ENCODE measurements around the gene USP5.
A peak's percentile ranks its signal among the peaks of the same experiment; 100 is the strongest.
"Not testable (repeated sequence)": the region's sequence is repeated elsewhere in the genome, so short reads cannot be mapped to it uniquely, and the experiment has no call there.

Gene USP5

DNA sequence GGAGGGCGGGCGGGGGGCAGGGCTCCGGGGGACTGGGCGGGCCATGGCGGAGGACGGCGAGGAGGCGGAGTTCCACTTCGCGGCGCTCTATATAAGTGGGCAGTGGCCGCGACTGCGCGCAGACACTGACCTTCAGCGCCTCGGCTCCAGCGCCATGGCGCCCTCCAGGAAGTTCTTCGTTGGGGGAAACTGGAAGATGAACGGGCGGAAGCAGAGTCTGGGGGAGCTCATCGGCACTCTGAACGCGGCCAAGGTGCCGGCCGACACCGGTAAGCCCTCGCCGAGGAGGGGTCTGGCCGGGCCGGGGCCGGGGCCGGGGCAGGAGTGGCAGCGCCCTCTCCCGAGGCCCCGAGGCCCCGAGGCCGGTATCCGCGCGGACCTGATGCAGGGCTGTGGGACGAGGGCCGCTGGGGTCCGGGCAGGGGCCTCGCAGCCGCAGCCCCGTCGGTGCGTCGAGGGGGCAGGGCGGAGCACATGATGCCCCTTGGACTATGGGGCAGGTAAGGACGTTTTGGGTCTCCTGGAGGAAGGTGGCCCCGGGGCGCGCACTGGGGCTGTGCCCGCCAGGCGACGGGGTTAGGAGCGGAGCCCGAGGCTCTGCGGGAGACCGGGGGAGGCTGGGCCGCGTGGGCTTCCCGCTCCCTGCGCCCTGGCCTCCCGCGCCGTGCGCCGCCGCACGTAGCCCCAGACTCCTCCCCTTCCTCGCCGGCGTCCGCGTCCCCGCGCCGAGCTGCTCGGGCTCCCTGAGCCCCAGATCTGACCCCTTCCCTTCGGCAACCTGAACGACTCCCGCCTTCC is 15.7 kb downstream of the USP5 start, which contains the start of gene TPI1:
Gene TPI1 (plus strand): TSS at position 119 of the 798 bp plus-strand sequence. CDS start 36 bp downstream, at position 155.
- H3K36me3 ChIP-seq (ENCODE audit: insufficient read depth, low read length): peaks cover 61% of the 10 kb centered on the region
- no peaks in the 10 kb centered on the region for H3K9me3 ChIP-seq (ENCODE audit: insufficient read depth, low read depth, low read length)
- peak within 1 kb of the TSS; percentile 93 for H3K27ac ChIP-seq (ENCODE audit: low read depth, low read length)
- H3K4me1 ChIP-seq (ENCODE audit: insufficient read depth, low read length): peaks cover 28% of the 10 kb centered on the region; the same call in 1 of the 2 replicates
- under 1% methylated on average over 86 of the region's 86 CpGs for WGBS
- peak within 1 kb of the TSS; percentile 96 for H3K4me3 ChIP-seq (ENCODE audit: low read length)
- no peaks in the 10 kb centered on the region for H3K27me3 ChIP-seq (ENCODE audit: insufficient read depth, low read length)
- peak within 1 kb of the TSS; percentile 98 for H3K9ac ChIP-seq (ENCODE audit: low read depth, low read length)

DNA sequence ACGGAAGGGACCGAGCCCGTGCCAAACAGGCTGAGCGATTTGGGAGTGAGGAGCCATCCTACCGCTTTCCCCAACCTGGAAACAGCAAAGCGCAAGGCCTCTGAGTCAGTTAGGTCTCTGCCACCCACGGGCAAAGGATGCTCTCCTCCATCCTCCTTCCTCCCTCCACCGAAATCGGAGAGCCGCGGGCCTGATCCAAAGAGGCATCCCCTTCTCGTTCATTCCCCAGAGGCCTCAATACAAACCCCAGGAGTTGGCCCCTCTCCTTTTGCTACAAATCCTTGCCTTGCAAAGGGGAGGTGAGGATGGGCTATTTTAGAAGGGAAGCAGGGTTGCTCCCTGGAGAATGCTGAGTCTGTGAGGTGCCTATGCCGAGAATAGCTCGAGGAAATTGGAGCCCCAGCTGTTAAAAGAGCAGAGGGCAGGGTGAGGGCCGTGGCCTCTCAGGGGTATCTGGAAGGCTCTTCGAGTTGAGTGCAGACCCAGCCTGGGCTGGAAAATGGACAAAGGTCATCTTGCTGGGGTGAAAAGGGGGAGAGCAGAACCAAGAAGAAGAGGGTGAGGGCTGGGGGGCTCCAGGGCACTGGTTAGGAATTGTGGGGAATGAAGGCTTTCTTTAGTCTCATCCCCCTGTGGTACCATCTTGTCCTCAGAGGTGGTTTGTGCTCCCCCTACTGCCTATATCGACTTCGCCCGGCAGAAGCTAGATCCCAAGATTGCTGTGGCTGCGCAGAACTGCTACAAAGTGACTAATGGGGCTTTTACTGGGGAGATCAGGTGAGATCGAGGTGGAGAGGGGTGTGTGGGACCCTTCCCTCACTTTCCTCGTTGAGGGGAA is 16.5 kb downstream of the USP5 start:
- H3K9ac ChIP-seq (ENCODE audit: low read depth, low read length): peak overlapping the region; percentile 98
- peaks cover 53% of the 10 kb centered on the region for H3K36me3 ChIP-seq (ENCODE audit: insufficient read depth, low read length)
- peaks cover 28% of the 10 kb centered on the region; the same call in 1 of the 2 replicates for H3K4me1 ChIP-seq (ENCODE audit: insufficient read depth, low read length)
- no peaks in the 10 kb centered on the region for H3K27me3 ChIP-seq (ENCODE audit: insufficient read depth, low read length)
- peak overlapping the region; percentile 96 for H3K4me3 ChIP-seq (ENCODE audit: low read length)
- no peaks in the 10 kb centered on the region for H3K9me3 ChIP-seq (ENCODE audit: insufficient read depth, low read depth, low read length)
- H3K27ac ChIP-seq (ENCODE audit: low read depth, low read length): peak overlapping the region; percentile 93; the same call in 1 of the 2 replicates
- WGBS: 6% methylated on average over 22 of the region's 22 CpGs

DNA sequence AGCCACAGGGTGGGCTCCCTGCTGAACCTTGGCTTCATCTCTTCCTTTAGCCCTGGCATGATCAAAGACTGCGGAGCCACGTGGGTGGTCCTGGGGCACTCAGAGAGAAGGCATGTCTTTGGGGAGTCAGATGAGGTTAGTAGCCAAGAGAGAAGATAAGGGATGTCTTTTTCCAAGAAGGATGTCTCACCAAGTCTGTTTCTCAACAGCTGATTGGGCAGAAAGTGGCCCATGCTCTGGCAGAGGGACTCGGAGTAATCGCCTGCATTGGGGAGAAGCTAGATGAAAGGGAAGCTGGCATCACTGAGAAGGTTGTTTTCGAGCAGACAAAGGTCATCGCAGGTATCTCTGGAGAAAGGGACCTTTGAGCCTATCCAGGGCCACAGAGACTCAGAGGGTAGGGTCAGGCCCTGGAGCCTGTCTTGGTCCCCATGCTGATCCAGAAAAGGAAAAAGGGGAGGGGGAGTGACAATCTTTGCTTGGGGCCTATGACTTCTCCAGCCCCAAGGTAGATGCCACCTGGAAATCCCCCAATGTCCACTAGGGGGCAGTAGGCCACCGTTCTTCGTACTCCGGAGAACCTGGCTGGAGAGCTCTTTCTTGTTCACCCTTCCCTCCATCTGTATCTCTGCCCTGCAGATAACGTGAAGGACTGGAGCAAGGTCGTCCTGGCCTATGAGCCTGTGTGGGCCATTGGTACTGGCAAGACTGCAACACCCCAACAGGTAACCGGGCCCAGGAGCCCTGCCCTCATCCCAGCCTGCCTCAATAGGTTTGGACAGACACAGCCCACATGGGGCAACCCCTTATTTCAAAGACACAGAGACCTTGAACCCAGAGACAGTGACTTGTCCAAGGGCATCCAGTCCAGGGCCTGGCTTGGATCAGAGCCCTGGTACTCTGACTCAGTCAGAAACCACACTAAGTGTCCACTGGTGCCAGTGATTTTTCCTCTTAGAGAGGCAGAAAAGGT is 17.4 kb downstream of the USP5 start:
- H3K4me3 ChIP-seq (ENCODE audit: low read length): peak overlapping the region; percentile 96
- WGBS: 42% methylated on average over 12 of the region's 12 CpGs
- H3K27ac ChIP-seq (ENCODE audit: low read depth, low read length): peak overlapping the region; percentile 56; the same call in 1 of the 2 replicates
- peaks cover 44% of the 10 kb centered on the region for H3K36me3 ChIP-seq (ENCODE audit: insufficient read depth, low read length)
- no peaks in the 10 kb centered on the region for H3K27me3 ChIP-seq (ENCODE audit: insufficient read depth, low read length)
- H3K4me1 ChIP-seq (ENCODE audit: insufficient read depth, low read length): peaks cover 28% of the 10 kb centered on the region; the same call in 1 of the 2 replicates
- H3K9ac ChIP-seq (ENCODE audit: low read depth, low read length): peak overlapping the region; percentile 98; the same call in 1 of the 2 replicates
- no peaks in the 10 kb centered on the region for H3K9me3 ChIP-seq (ENCODE audit: insufficient read depth, low read depth, low read length)

DNA sequence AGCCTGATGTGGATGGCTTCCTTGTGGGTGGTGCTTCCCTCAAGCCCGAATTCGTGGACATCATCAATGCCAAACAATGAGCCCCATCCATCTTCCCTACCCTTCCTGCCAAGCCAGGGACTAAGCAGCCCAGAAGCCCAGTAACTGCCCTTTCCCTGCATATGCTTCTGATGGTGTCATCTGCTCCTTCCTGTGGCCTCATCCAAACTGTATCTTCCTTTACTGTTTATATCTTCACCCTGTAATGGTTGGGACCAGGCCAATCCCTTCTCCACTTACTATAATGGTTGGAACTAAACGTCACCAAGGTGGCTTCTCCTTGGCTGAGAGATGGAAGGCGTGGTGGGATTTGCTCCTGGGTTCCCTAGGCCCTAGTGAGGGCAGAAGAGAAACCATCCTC is 18.4 kb downstream of the USP5 start:
- not testable (repeated sequence) for H3K9me3 ChIP-seq (ENCODE audit: insufficient read depth, low read depth, low read length); H3K4me3 ChIP-seq (ENCODE audit: low read length); H3K27me3 ChIP-seq (ENCODE audit: insufficient read depth, low read length); H3K9ac ChIP-seq (ENCODE audit: low read depth, low read length); H3K27ac ChIP-seq (ENCODE audit: low read depth, low read length)
- Histone ChIP-seq H3K4me1 (ENCODE audit: insufficient read depth, low read length) (peaks cover 28% of the 10 kb centered on the region; the same call in 1 of the 2 replicates), H3K36me3 (ENCODE audit: insufficient read depth, low read length) (peaks cover 37% of the 10 kb centered on the region)
- 100% methylated on average over 2 of the region's 4 CpGs for WGBS

DNA sequence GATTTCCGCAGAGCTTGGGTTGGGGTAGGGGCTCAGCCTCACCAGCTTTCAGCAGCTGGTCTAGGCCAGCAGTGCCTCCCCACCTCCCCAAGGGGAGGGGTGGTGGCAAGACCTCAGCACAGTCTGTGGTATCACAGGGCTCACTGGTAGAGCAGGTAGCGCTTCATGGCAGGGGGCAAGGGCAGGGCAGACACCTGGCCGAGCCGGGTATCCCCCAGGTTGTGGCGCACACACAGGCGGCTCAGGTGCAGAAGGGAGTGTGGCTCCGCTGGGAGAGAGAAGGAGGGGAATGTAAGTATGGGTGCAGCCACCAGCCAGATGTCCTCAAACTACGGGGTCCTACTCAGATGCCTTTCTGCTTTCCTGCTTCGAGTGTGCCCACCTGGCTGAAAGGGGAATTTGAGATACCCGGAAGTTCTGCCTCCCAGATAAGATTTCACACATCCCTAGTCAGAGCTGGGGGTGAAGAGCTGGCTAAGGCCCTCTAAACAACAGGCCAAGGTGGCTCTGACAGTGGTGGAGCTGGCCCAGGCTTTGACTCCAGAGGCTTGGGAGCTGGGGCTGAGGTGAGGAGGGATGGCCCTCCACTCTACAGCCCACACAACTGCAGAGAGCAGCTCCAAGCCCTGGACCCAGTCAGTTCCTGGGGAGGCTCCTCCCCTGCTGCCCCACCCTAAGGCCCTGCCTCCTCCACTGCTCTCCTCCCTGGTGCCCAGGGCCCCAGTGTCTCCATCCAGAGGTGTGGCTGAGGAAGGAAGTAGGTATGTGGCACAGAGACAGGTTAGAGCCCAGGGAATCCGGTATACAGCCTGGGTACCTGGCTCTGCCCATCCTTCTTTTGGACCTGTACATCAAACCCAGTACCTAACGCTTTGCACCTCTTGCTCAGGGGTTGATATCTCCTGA is 19.4 kb downstream of the USP5 start:
- Histone ChIP-seq H3K36me3 (ENCODE audit: insufficient read depth, low read length) (peaks cover 34% of the 10 kb centered on the region), H3K4me3 (ENCODE audit: low read length) (peak overlapping the region; percentile 96)

DNA sequence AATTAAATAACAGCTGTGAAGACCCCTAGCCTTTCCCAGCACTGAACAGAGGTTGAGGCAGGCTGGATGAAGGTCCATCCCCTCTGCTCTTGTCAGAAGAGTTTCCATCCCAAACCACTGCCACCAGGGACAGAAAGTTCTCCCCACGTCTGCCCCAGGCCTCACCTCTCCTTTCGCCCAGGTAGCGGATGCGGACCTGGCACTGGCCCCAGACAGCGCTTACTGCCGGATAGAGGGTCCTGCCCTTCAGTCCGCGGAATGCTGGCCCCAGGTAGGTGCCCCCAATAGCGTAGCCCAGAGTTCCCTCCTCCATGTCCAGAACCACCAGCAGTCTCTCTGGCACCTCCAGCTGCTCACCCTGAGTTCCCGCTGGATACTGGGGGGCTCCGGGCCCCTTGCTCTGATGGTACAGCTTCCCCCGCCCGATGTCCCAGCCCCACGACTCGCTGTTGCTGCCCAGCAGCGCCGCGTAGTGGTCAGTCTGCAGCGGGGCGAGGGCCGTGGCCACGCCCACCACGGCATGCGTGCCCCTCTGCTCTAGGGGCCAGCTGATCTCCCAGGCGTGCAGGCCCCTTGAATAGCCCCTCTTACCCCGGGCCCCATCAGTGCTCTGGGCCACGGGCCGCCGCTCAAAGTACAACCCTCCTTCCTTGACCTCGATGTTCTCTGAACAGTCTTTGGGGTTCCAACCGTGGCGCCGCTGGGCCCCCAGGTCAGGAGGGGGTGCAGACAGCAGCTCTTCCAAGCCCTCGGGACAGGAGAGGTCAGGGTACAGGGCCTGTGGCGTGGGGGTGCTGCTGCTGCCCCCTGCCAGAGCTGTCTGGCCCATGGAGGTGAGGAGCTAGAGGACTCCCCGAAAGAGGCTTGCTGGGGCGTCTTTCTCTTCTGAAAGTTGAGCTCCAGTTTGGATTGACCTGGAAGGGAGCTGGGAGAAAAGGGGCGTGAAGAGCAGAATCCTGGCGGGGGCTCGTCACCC is 20.4 kb downstream of the USP5 start:
- H3K4me3 ChIP-seq (ENCODE audit: low read length): peak overlapping the region; percentile 96
- H3K36me3 ChIP-seq (ENCODE audit: insufficient read depth, low read length): peaks cover 34% of the 10 kb centered on the region
- H3K9me3 ChIP-seq (ENCODE audit: insufficient read depth, low read depth, low read length): no peaks in the 10 kb centered on the region
- H3K4me1 ChIP-seq (ENCODE audit: insufficient read depth, low read length): peaks cover 18% of the 10 kb centered on the region; the same call in 1 of the 2 replicates
- H3K27me3 ChIP-seq (ENCODE audit: insufficient read depth, low read length): no peaks in the 10 kb centered on the region
- H3K27ac ChIP-seq (ENCODE audit: low read depth, low read length): peak overlapping the region; percentile 87
- WGBS: 5% methylated on average over 40 of the region's 40 CpGs
- H3K9ac ChIP-seq (ENCODE audit: low read depth, low read length): peak overlapping the region; percentile 87

More for the DNA sequence above, 19.4 kb downstream of the USP5 start:
- peak overlapping the region; percentile 87; the same call in 1 of the 2 replicates for H3K27ac ChIP-seq (ENCODE audit: low read depth, low read length)
- H3K9me3 ChIP-seq (ENCODE audit: insufficient read depth, low read depth, low read length): no peaks in the 10 kb centered on the region
- H3K4me1 ChIP-seq (ENCODE audit: insufficient read depth, low read length): peaks cover 22% of the 10 kb centered on the region; the same call in 1 of the 2 replicates
- H3K27me3 ChIP-seq (ENCODE audit: insufficient read depth, low read length): no peaks in the 10 kb centered on the region
- WGBS: 86% methylated on average over 12 of the region's 12 CpGs
- peak overlapping the region; percentile 35; the same call in 1 of the 2 replicates for H3K9ac ChIP-seq (ENCODE audit: low read depth, low read length)

DNA sequence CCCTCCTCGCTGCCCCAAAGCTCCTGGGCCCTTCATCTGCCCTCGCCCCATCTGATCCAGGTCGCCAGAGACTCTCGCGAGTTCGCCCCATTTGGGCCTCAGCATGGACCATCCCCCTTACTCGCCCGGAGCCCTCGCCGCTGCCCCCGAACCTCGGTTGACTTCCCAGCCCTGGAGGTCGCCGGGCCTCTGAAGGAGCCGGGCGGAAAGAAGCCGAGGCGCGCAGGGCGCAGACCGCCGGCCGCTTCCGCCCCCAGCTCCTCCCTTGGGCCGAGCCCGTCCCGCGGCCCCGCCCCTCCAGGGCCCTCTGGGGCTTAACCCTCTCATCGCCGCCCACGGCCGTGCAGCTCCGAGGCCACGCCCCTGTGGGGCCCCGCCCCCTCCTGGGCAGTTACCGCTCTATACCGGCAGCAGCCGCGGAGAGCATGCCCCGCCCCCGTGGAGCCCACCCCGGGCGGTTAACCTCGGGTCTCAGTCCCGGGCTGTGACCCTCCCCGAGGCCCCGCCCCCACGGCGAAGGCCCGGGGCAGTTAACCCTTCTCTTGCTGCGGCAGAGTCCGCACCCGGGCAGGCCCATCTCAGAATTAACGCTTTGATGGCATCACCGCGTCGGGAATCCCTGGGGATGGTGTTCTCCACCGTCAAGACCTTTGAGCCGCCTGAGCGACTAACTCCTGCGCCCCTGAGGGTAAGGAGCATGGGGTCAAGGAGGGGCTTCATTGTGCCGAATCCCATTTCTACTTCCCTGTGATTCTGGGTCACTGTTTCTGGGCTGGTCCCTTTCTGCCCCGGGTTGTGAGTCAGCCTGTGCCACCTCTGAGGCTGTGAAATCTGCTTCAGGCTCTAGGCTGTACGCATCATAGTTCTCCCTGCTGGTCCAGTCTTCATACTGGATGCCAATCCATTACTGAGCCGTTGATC is 21.4 kb downstream of the USP5 start, which contains the start of gene SPSB2:
Gene SPSB2 (minus strand): TSS at position 210 of the 921 bp plus-strand sequence. CDS start 402 bp downstream, outside the sequence.
- H3K4me1 ChIP-seq (ENCODE audit: insufficient read depth, low read length): peaks cover 18% of the 10 kb centered on the region; the same call in 1 of the 2 replicates
- WGBS: under 1% methylated on average over 66 of the region's 66 CpGs
- H3K9me3 ChIP-seq (ENCODE audit: insufficient read depth, low read depth, low read length): no peaks in the 10 kb centered on the region
- H3K9ac ChIP-seq (ENCODE audit: low read depth, low read length): peak within 1 kb of the TSS; percentile 87
- peaks cover 33% of the 10 kb centered on the region for H3K36me3 ChIP-seq (ENCODE audit: insufficient read depth, low read length)
- peak within 1 kb of the TSS; percentile 96 for H3K4me3 ChIP-seq (ENCODE audit: low read length)
- H3K27ac ChIP-seq (ENCODE audit: low read depth, low read length): peak within 1 kb of the TSS; percentile 87
- H3K27me3 ChIP-seq (ENCODE audit: insufficient read depth, low read length): no peaks in the 10 kb centered on the region

DNA sequence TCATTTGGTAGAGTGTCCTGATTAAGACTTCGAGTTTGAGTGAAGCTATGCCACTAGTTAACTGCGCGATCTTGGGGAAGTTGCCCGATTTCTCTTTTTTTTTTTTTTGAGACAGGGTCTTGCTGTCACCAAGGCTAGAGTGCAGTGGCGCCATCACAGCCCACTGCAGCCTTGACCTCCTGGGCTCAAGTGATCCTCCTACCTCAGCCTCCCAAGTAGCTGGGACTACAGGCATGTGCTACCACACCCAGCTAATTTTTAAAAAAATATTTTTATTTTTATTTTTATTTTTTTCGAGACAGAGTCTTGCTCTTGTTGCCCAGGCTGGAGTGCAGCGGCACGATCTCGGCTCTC is 22.0 kb downstream of the USP5 start:
- H3K4me1 ChIP-seq (ENCODE audit: insufficient read depth, low read length): peaks cover 13% of the 10 kb centered on the region; the same call in 1 of the 2 replicates
- not testable (repeated sequence) for H3K9me3 ChIP-seq (ENCODE audit: insufficient read depth, low read depth, low read length); H3K27me3 ChIP-seq (ENCODE audit: insufficient read depth, low read length)
- 58% methylated on average over 9 of the region's 9 CpGs for WGBS
- H3K36me3 ChIP-seq (ENCODE audit: insufficient read depth, low read length): peaks cover 28% of the 10 kb centered on the region
- peak overlapping the region; percentile 61 for H3K4me3 ChIP-seq (ENCODE audit: low read length)
- H3K9ac ChIP-seq (ENCODE audit: low read depth, low read length): 0 out of 2 replicates have a peak overlapping the region, but pooled peaks have one; percentile 14
- peak overlapping the region; percentile 51; the same call in 1 of the 2 replicates for H3K27ac ChIP-seq (ENCODE audit: low read depth, low read length)

All from HUES64 (cell line).